Glutamatergic neuron (in vitro differentiated cells): ENCODE measurements around the gene CREB5. TPM values are rescaled to one million over a fixed set of nuclear protein-coding genes. Genes with fewer than 3 reads are reported as not detected.

Experiments used
- DNase-seq: peaks from one replicate; pipeline ENCODE4 v3.0.0; 2022
- H3K27ac Mint-ChIP-seq: one replicate; pipeline ENCODE4 v1.8.0; 2020; ENCODE audit warnings: mild to moderate bottlenecking, mixed read lengths, inconsistent platforms; ENCODE audit not compliant: unreplicated experiment
- H3K27me3 Mint-ChIP-seq: one replicate; pipeline ENCODE4 v1.8.0; 2020; ENCODE audit warnings: mild to moderate bottlenecking, moderate library complexity, mixed read lengths, inconsistent platforms; ENCODE audit not compliant: unreplicated experiment
- H3K36me3 Mint-ChIP-seq: one replicate; pipeline ENCODE4 v1.8.0; 2020; ENCODE audit warnings: mild to moderate bottlenecking, mixed read lengths, inconsistent platforms; ENCODE audit not compliant: unreplicated experiment
- H3K4me1 Mint-ChIP-seq: one replicate; pipeline ENCODE4 v1.8.0; 2020; ENCODE audit warnings: mild to moderate bottlenecking, low read depth, mixed read lengths, inconsistent platforms; ENCODE audit not compliant: unreplicated experiment
- H3K4me3 Mint-ChIP-seq: one replicate; pipeline ENCODE4 v1.8.0; 2020; ENCODE audit warnings: mild to moderate bottlenecking, mixed read lengths, inconsistent platforms; ENCODE audit not compliant: unreplicated experiment
- H3K9me3 Mint-ChIP-seq: one replicate; pipeline ENCODE4 v1.8.0; 2020; ENCODE audit warnings: mild to moderate bottlenecking, moderate library complexity, mixed read lengths, inconsistent platforms; ENCODE audit not compliant: unreplicated experiment
- CTCF ChIP-seq: fragments of 200-600 bp; sonication (generic); IDR thresholded peaks from one replicate; pipeline ENCODE4 v1.5.0; 2021; ENCODE audit not compliant: partially characterized antibody, unreplicated experiment
- total RNA-seq: library from RNA; stranded (reverse); fragmentation: NEBNext Ultra II Directional; extraction: Animal tissue kit (Norgen Biotek cat#: 25700); gene quantifications from one replicate; pipeline ENCODE4 v1.2.1, GENCODE V29; 2021; ENCODE audit not compliant: unreplicated experiment

The CREB5 gene
- total RNA-seq, 1 donor from 2014 or later: 50.4 TPM

- Mint-ChIP-seq H3K9me3 (no peaks in the 10 kb centered on the region), H3K27ac (no peak overlapping the region), H3K4me3 (no peak overlapping the region), H3K4me1 (peaks cover 5% of the 10 kb centered on the region), H3K36me3 (no peaks in the 10 kb centered on the region), H3K27me3 (no peaks in the 10 kb centered on the region)
- DNase-seq: no peak
- TF ChIP-seq CTCF: no peak
Observed at GRCh38 chr7:28754447-28754846, 342.1 kb downstream of the CREB5 start.

- H3K27me3 Mint-ChIP-seq: no peaks in the 10 kb centered on the region
- DNase-seq: no peak
- no peaks in the 10 kb centered on the region for H3K9me3 Mint-ChIP-seq
- H3K36me3 Mint-ChIP-seq: no peaks in the 10 kb centered on the region
- peaks cover 9% of the 10 kb centered on the region for H3K4me1 Mint-ChIP-seq
- no peak for TF ChIP-seq CTCF
- H3K27ac Mint-ChIP-seq: no peak overlapping the region
- no peak overlapping the region for H3K4me3 Mint-ChIP-seq
Observed at GRCh38 chr7:28755255-28755654, 342.9 kb downstream of the CREB5 start.

- H3K9me3 Mint-ChIP-seq: no peaks in the 10 kb centered on the region
- no peak overlapping the region for H3K27ac Mint-ChIP-seq
- H3K4me1 Mint-ChIP-seq: peaks cover 22% of the 10 kb centered on the region
- H3K27me3 Mint-ChIP-seq: no peaks in the 10 kb centered on the region
- no peaks in the 10 kb centered on the region for H3K36me3 Mint-ChIP-seq
- no peak overlapping the region for H3K4me3 Mint-ChIP-seq
- TF ChIP-seq CTCF: no peak
- DNase-seq: no peak
Observed at GRCh38 chr7:28758186-28758585, 345.9 kb downstream of the CREB5 start.

GRCh38 chr7:28759475-28759971 lies 347.2 kb downstream of the CREB5 start:
- no peak for DNase-seq
- Mint-ChIP-seq H3K4me1 (peaks cover 17% of the 10 kb centered on the region), H3K27me3 (no peaks in the 10 kb centered on the region), H3K9me3 (no peaks in the 10 kb centered on the region), H3K4me3 (no peak overlapping the region), H3K27ac (no peak overlapping the region), H3K36me3 (no peaks in the 10 kb centered on the region)
- TF ChIP-seq CTCF: no peak

- H3K4me1 Mint-ChIP-seq: peaks cover 17% of the 10 kb centered on the region
- no peaks in the 10 kb centered on the region for H3K36me3 Mint-ChIP-seq
- TF ChIP-seq CTCF: no peak
- no peak overlapping the region for H3K4me3 Mint-ChIP-seq
- no peak for DNase-seq
- no peaks in the 10 kb centered on the region for H3K9me3 Mint-ChIP-seq
- H3K27ac Mint-ChIP-seq: no peak overlapping the region
- no peaks in the 10 kb centered on the region for H3K27me3 Mint-ChIP-seq
Observed at GRCh38 chr7:28761505-28761904, 349.2 kb downstream of the CREB5 start.
